TTC549 (cell line): Measurements from ENCODE around the gene MLX.
"Not testable (repeated sequence)": the region's sequence is repeated elsewhere in the genome, so short reads cannot be mapped to it uniquely, and the experiment has no call there.

Experiments
- FAIRE-seq: peaks from 2 replicates; lab custom pipeline; 2012; peaks lifted over from hg19 to GRCh38; lab: Jason Lieb, UNC

MLX gene

GRCh38 chr17:42555961-42556617 lies 10.8 kb upstream of the MLX start:
- not testable (repeated sequence) for FAIRE-seq

- FAIRE-seq = no peak
These were observed 7.8 kb upstream of the MLX start for GRCh38 chr17:42559075-42559474.

GRCh38 chr17:42560246-42560645 lies 6.7 kb upstream of the MLX start:
- no peak for FAIRE-seq

- no peak for FAIRE-seq
These were observed 5.0 kb upstream of the MLX start, which contains the start of gene COASY for GRCh38 chr17:42561897-42562387. Gene COASY, plus strand, starts transcription at chr17:42562148. Its CDS starts 475 bp downstream, at chr17:42562623.

GRCh38 chr17:42562388-42563142 lies 4.3 kb upstream of the MLX start:
- FAIRE-seq = no peak

GRCh38 chr17:42563143-42563509 lies 3.8 kb upstream of the MLX start:
- no peak for FAIRE-seq

GRCh38 chr17:42563543-42563942 lies 3.4 kb upstream of the MLX start:
- no peak for FAIRE-seq

GRCh38 chr17:42563950-42564349 lies 3.0 kb upstream of the MLX start:
- no peak for FAIRE-seq

GRCh38 chr17:42564815-42565522 lies 1.9 kb upstream of the MLX start:
- no peak for FAIRE-seq

- no peak for FAIRE-seq
These were observed 1.2 kb upstream of the MLX start for GRCh38 chr17:42565523-42566214.

GRCh38 chr17:42566215-42566882 lies 551 bp upstream of the MLX start:
- no peak for FAIRE-seq

GRCh38 chr17:42568341-42569111 lies 1.6 kb downstream of the MLX start:
- FAIRE-seq = no peak

GRCh38 chr17:42571435-42572225 lies 4.7 kb downstream of the MLX start:
- FAIRE-seq = no peak

- no peak for FAIRE-seq
These were observed 6.2 kb downstream of the MLX start for GRCh38 chr17:42573095-42573494.

GRCh38 chr17:42574463-42574862 lies 7.6 kb downstream of the MLX start:
- FAIRE-seq = no peak

GRCh38 chr17:42577140-42577531 lies 10.2 kb downstream of the MLX start:
- no peak for FAIRE-seq

GRCh38 chr17:42577532-42578281 lies 10.8 kb downstream of the MLX start, which contains the start of gene PSMC3IP:
Gene PSMC3IP, minus strand, starts transcription at chr17:42577729. Its CDS starts 43 bp downstream, at chr17:42577686.
- peak; percentile 26 for FAIRE-seq

GRCh38 chr17:42578282-42578869 lies 11.5 kb downstream of the MLX start:
- FAIRE-seq = no peak
